ENCODE results near the gene CDH19.

CDH19 gene

DNA sequence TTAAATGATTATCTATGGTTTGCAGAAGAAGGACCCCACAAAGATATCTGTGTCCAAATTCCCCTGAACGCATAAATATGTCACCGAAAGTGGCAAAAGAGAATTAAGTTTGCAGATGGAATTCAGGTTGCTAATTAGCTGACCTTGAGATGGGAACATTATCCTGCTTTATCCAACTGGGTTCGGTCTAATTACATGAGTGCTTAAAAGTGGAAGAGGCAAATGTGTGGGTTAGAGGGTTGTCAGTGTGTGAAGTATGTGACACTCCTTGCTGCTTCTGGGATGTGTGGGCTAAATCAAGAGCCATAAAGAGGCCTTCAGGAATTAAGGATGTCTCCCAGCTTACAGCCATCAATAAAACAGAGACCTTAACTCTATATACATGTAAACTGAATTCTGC, 53.5 kb downstream of the CDH19 start:
- H3K9me3 ChIP-seq: no peaks in the 10 kb centered on the region
- H3K27me3 ChIP-seq: no peaks in the 10 kb centered on the region
- TF ChIP-seq, protein P1, sequence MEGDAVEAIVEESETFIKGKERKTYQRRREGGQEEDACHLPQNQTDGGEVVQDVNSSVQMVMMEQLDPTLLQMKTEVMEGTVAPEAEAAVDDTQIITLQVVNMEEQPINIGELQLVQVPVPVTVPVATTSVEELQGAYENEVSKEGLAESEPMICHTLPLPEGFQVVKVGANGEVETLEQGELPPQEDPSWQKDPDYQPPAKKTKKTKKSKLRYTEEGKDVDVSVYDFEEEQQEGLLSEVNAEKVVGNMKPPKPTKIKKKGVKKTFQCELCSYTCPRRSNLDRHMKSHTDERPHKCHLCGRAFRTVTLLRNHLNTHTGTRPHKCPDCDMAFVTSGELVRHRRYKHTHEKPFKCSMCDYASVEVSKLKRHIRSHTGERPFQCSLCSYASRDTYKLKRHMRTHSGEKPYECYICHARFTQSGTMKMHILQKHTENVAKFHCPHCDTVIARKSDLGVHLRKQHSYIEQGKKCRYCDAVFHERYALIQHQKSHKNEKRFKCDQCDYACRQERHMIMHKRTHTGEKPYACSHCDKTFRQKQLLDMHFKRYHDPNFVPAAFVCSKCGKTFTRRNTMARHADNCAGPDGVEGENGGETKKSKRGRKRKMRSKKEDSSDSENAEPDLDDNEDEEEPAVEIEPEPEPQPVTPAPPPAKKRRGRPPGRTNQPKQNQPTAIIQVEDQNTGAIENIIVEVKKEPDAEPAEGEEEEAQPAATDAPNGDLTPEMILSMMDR (IDR thresholded peaks at IDR 0.05; ENCODE audit: low read depth, low read length): no peak
- no peaks in the 10 kb centered on the region for H3K36me3 ChIP-seq
- DNase-seq: no peak
- H3K4me3 ChIP-seq (ENCODE audit: low read depth, low read length): no peak overlapping the region
- H3K4me1 ChIP-seq: no peaks in the 10 kb centered on the region

GRCh38 chr18:66548747-66549146, 55.1 kb downstream of the CDH19 start:
- no peaks in the 10 kb centered on the region for H3K9me3 ChIP-seq
- no peaks in the 10 kb centered on the region for H3K27me3 ChIP-seq
- no peak overlapping the region for H3K4me3 ChIP-seq (ENCODE audit: low read depth, low read length)
- no peaks in the 10 kb centered on the region for H3K36me3 ChIP-seq
- H3K4me1 ChIP-seq: no peaks in the 10 kb centered on the region
- TF ChIP-seq, protein P1 (IDR thresholded peaks at IDR 0.05; ENCODE audit: low read depth, low read length): no peak; the same call in 1 of the 2 replicates
- no peak for DNase-seq

GRCh38 chr18:66534110-66534509, 69.8 kb downstream of the CDH19 start:
- H3K27me3 ChIP-seq: no peaks in the 10 kb centered on the region
- no peak for DNase-seq
- H3K4me1 ChIP-seq: no peaks in the 10 kb centered on the region
- H3K9me3 ChIP-seq: no peaks in the 10 kb centered on the region
- no peak overlapping the region for H3K4me3 ChIP-seq (ENCODE audit: low read depth, low read length)
- H3K36me3 ChIP-seq: no peaks in the 10 kb centered on the region
- TF ChIP-seq, protein P1 (IDR thresholded peaks at IDR 0.05; ENCODE audit: low read depth, low read length): no peak

- no peak for DNase-seq
- Histone ChIP-seq H3K27me3 (no peaks in the 10 kb centered on the region), H3K4me1 (no peaks in the 10 kb centered on the region), H3K9me3 (no peaks in the 10 kb centered on the region), H3K36me3 (no peaks in the 10 kb centered on the region), H3K4me3 (ENCODE audit: low read depth, low read length) (no peak overlapping the region)
- TF ChIP-seq, protein P1 (IDR thresholded peaks at IDR 0.05; ENCODE audit: low read depth, low read length): peak; percentile 5; the same call in 1 of the 2 replicates
Measured at GRCh38 chr18:66533693-66534092, 70.2 kb downstream of the CDH19 start.

GRCh38 chr18:66523219-66523991, 80.5 kb downstream of the CDH19 start:
- H3K36me3 ChIP-seq: no peaks in the 10 kb centered on the region
- TF ChIP-seq, protein P1 (IDR thresholded peaks at IDR 0.05; ENCODE audit: low read depth, low read length): no peak
- no peaks in the 10 kb centered on the region for H3K4me1 ChIP-seq
- DNase-seq: no peak
- H3K4me3 ChIP-seq (ENCODE audit: low read depth, low read length): no peak overlapping the region
- no peaks in the 10 kb centered on the region for H3K9me3 ChIP-seq
- no peaks in the 10 kb centered on the region for H3K27me3 ChIP-seq

- Histone ChIP-seq H3K9me3 (no peaks in the 10 kb centered on the region), H3K36me3 (no peaks in the 10 kb centered on the region), H3K27me3 (no peaks in the 10 kb centered on the region), H3K4me1 (no peaks in the 10 kb centered on the region), H3K4me3 (ENCODE audit: low read depth, low read length) (no peak overlapping the region)
- DNase-seq: no peak
- TF ChIP-seq, protein P1 (IDR thresholded peaks at IDR 0.05; ENCODE audit: low read depth, low read length): no peak
Measured at GRCh38 chr18:66513996-66514395, 89.9 kb downstream of the CDH19 start.

Data from BE2C (cell line).